Neural progenitor cell (in vitro differentiated cells): ENCODE measurements around the gene MTG1. TPM values are rescaled to one million over a fixed set of nuclear protein-coding genes. Genes with fewer than 3 reads are reported as not detected.
"Not testable (repeated sequence)": the region's sequence is repeated elsewhere in the genome, so short reads cannot be mapped to it uniquely, and the experiment has no call there.

Source experiments
- DNase-seq: peaks from one replicate; pipeline ENCODE4 v3.0.0-alpha.2; 2016; ENCODE audit warnings: low spot score
- H2AFZ ChIP-seq: fragments of 200-600 bp; sonication (generic); replicated peaks from 2 replicates; pipeline ENCODE4 v1.6.1; 2016; ENCODE audit warnings: antibody characterized with exemption
- H3F3A ChIP-seq: fragments of 200-600 bp; sonication (generic); 2 replicates; pipeline ENCODE4 v1.6.1; 2016; ENCODE audit warnings: antibody characterized with exemption, low read depth
- H3K27ac ChIP-seq: fragments of 200-600 bp; sonication (generic); 2 replicates; pipeline ENCODE4 v1.5.1; 2016; ENCODE audit warnings: mild to moderate bottlenecking
- H3K27me3 ChIP-seq: fragments of 200-600 bp; sonication (generic); 2 replicates; pipeline ENCODE4 v1.6.1; 2016; ENCODE audit warnings: mild to moderate bottlenecking, moderate library complexity
- H3K36me3 ChIP-seq: fragments of 200-600 bp; sonication (generic); 2 replicates; pipeline ENCODE4 v1.5.1; 2016
- H3K4me1 ChIP-seq: fragments of 200-600 bp; sonication (generic); 2 replicates; pipeline ENCODE4 v1.6.1; 2016; ENCODE audit warnings: mixed run types
- H3K4me2 ChIP-seq: fragments of 200-600 bp; sonication (generic); 2 replicates; pipeline ENCODE4 v1.6.1; 2016
- H3K4me3 ChIP-seq: fragments of 200-600 bp; sonication (generic); 2 replicates; pipeline ENCODE4 v1.5.1; 2016
- H3K79me2 ChIP-seq: fragments of 200-600 bp; sonication (generic); 2 replicates; pipeline ENCODE4 v1.6.1; 2016; ENCODE audit warnings: low read depth
- H3K9ac ChIP-seq: fragments of 200-600 bp; sonication (generic); 2 replicates; pipeline ENCODE4 v1.6.1; 2016
- H3K9me3 ChIP-seq: fragments of 200-600 bp; sonication (generic); 2 replicates; pipeline ENCODE4 v1.5.1; 2016; ENCODE audit warnings: low read depth
- H4K20me1 ChIP-seq: fragments of 200-600 bp; sonication (generic); 2 replicates; pipeline ENCODE4 v1.6.1; 2016; ENCODE audit warnings: low read depth
- H3K27ac Mint-ChIP-seq: 3 replicates; pipeline ENCODE4 v1.8.0; 2021; ENCODE audit warnings: mixed read lengths
- H3K27me3 Mint-ChIP-seq: 2 replicates; pipeline ENCODE4 v1.8.0; 2022; ENCODE audit warnings: low read depth, mild to moderate bottlenecking, inconsistent platforms, moderate library complexity, mixed read lengths; ENCODE audit not compliant: insufficient read depth
- H3K36me3 Mint-ChIP-seq: 3 replicates; pipeline ENCODE4 v1.8.0; 2021; ENCODE audit warnings: mixed read lengths
- H3K4me1 Mint-ChIP-seq: 3 replicates; pipeline ENCODE4 v1.8.0; 2021; ENCODE audit warnings: mixed read lengths
- H3K4me3 Mint-ChIP-seq: 3 replicates; pipeline ENCODE4 v1.8.0; 2021; ENCODE audit warnings: mild to moderate bottlenecking, moderate library complexity, mixed read lengths
- H3K9me3 Mint-ChIP-seq: 3 replicates; pipeline ENCODE4 v1.8.0; 2020; ENCODE audit warnings: mixed read lengths
- CTCF ChIP-seq: fragments of 200-600 bp; sonication (generic); IDR thresholded peaks from 2 replicates; pipeline ENCODE4 v1.5.1; 2017; ENCODE audit warnings: antibody characterized with exemption, mild to moderate bottlenecking
- EZH2 ChIP-seq: fragments of 200-600 bp; sonication (generic); IDR thresholded peaks from 2 replicates; pipeline ENCODE4 v1.6.1; 2017; ENCODE audit warnings: antibody characterized with exemption, mild to moderate bottlenecking, moderate library complexity
- EZH2phosphoT487 ChIP-seq: fragments of 200-600 bp; sonication (generic); IDR thresholded peaks from 2 replicates; pipeline ENCODE4 v1.6.1; 2017; ENCODE audit warnings: antibody characterized with exemption
- total RNA-seq: library from RNA; depleted of rRNA; stranded (reverse); fragments of >200 nt; gene quantifications from 2 replicates; pipeline ENCODE4 v1.2.3, GENCODE V29; 2015; ENCODE audit warnings: low replicate concordance

The MTG1 gene
- total RNA-seq, 1 donor from 2014 or later, result 28.0 TPM

GRCh38 chr10:133373174-133374090 lies 20.5 kb upstream of the MTG1 start, which contains the start of gene ECHS1:
Gene ECHS1 (minus strand): TSS chr10:133373354. CDS start chr10:133373333, 21 bp downstream.
- Histone ChIP-seq H3F3A (peaks cover 21% of the 10 kb centered on the region), H3K9me3 (no peaks in the 10 kb centered on the region), H3K4me1 (peaks cover 7% of the 10 kb centered on the region), H3K4me2 (peak within 1 kb of the TSS; percentile 78), H3K27me3 (peaks cover 47% of the 10 kb centered on the region), H3K4me3 (peak within 1 kb of the TSS; percentile 97), H3K79me2 (peaks cover 16% of the 10 kb centered on the region), H3K9ac (peak within 1 kb of the TSS; percentile 83), H2AFZ (peak within 1 kb of the TSS; percentile 89), H3K36me3 (no peaks in the 10 kb centered on the region), H3K27ac (no peak within 1 kb of the TSS), H4K20me1 (peaks cover 10% of the 10 kb centered on the region)
- Mint-ChIP-seq H3K9me3 (no peaks in the 10 kb centered on the region), H3K36me3 (peaks cover 8% of the 10 kb centered on the region), H3K27ac (peak within 1 kb of the TSS; percentile 87), H3K4me3 (peak within 1 kb of the TSS; percentile 88), H3K4me1 (peaks cover 17% of the 10 kb centered on the region), H3K27me3 (peaks cover 12% of the 10 kb centered on the region)
- peak; percentile 99 for DNase-seq
- no peak for TF ChIP-seq CTCF
- TF ChIP-seq EZH2, result no peak
- TF ChIP-seq EZH2phosphoT487, result no peak

GRCh38 chr10:133375357-133376115 lies 18.4 kb upstream of the MTG1 start:
- DNase-seq, result no peak
- Mint-ChIP-seq H3K4me3 (peak overlapping the region; percentile 56), H3K36me3 (peaks cover under 1% of the 10 kb centered on the region), H3K4me1 (peaks cover 17% of the 10 kb centered on the region), H3K27me3 (peaks cover 12% of the 10 kb centered on the region), H3K27ac (no peak overlapping the region), H3K9me3 (no peaks in the 10 kb centered on the region)
- Histone ChIP-seq H3K4me1 (peaks cover 11% of the 10 kb centered on the region), H4K20me1 (peaks cover 14% of the 10 kb centered on the region), H3K4me3 (no peak overlapping the region), H3K9me3 (no peaks in the 10 kb centered on the region), H3K27me3 (peaks cover 63% of the 10 kb centered on the region), H2AFZ (no peak overlapping the region), H3K36me3 (no peaks in the 10 kb centered on the region), H3K4me2 (no peak overlapping the region), H3K9ac (no peak overlapping the region), H3K27ac (no peak overlapping the region), H3F3A (peaks cover 21% of the 10 kb centered on the region), H3K79me2 (peaks cover 16% of the 10 kb centered on the region)
- TF ChIP-seq EZH2 (no peak), CTCF (no peak), EZH2phosphoT487 (no peak)

GRCh38 chr10:133376183-133376582 lies 17.8 kb upstream of the MTG1 start:
- not testable (repeated sequence) for H3K4me3 ChIP-seq, H3K27ac Mint-ChIP-seq, H3K9me3 Mint-ChIP-seq, H3K27ac ChIP-seq, DNase-seq, H3K4me2 ChIP-seq, H2AFZ ChIP-seq, H3K9ac ChIP-seq, H3K36me3 Mint-ChIP-seq, H3K9me3 ChIP-seq, H3K36me3 ChIP-seq
- H3K4me1 ChIP-seq, result peaks cover 11% of the 10 kb centered on the region
- H3F3A ChIP-seq, result peaks cover 21% of the 10 kb centered on the region
- peaks cover 15% of the 10 kb centered on the region for H3K79me2 ChIP-seq
- peaks cover 15% of the 10 kb centered on the region for H4K20me1 ChIP-seq
- Mint-ChIP-seq H3K4me3 (peak overlapping the region; percentile 77), H3K4me1 (peaks cover 17% of the 10 kb centered on the region), H3K27me3 (peaks cover 12% of the 10 kb centered on the region)
- H3K27me3 ChIP-seq, result peaks cover 63% of the 10 kb centered on the region
